Non-pigmented ciliary epithelial cell (primary cell): Measurements from ENCODE around the gene COG5.

Source experiments
- DNase-seq: peaks from one replicate; pipeline ENCODE4 v3.0.0-alpha.2; 2010; ENCODE audit warnings: low read depth

Gene COG5

DNA sequence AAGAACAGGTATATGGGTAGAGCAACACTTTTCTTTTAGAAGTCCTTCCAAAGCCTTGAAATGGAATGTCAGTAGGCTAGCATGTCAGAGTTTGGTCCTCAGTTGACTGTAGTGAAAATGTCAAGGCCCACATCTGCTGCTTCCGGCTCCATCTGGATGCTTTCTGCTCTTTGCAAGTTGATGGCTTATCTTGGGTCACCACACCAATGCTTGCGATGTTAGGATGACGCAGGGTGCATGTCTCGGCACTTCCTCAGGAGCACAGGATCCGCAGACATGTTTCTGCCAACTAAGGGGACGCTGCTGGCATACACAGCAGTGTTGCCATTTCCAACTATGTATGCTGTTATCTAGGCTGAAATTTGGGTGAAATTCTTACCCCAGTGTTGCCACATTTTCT is 408.9 kb downstream of the COG5 start:
- no peak for DNase-seq

DNA sequence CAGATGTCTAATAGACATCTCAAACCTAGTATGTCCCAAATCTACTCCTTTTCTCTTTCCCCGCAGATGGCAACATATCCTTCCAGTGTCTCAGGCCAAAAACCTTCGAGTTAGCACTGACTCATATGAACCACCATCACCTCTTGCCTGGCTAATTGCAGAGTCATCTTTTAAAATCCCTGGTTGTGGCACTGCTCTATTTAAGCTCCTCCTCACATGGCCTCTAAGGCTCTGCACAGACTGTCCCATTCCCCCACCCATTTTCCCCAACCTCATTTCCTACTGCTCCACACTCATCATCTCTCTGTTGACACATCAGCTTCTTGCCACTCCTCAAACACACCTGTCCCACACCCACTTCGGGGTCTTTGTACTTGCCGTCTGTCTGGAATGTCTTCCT is 411.7 kb downstream of the COG5 start:
- DNase-seq: no peak
